IMR-90 (cell line): ENCODE measurements around the gene MTFR2. TPM values are rescaled to one million over a fixed set of nuclear protein-coding genes. Genes with fewer than 3 reads are reported as not detected.
A peak's percentile ranks its signal among the peaks of the same experiment; 100 is the strongest.

ENCODE experiments used
- ATAC-seq: fragments of 200-7000 bp; cut with Tn5 transposase; 2 replicates; pipeline ENCODE4 v1.9.1; 2020; ENCODE audit warnings: low read depth, mild to moderate bottlenecking, moderate library complexity
- BruUV-seq: library from RNA; stranded (reverse); fragments of 400-500 nt; replicated peaks from 2 replicates; lab custom pipeline; 2021; lab: Mats Ljungman, UMichigan
- CTCF ChIA-PET: fragments of 300-600 bp; formaldehyde crosslinking; extraction: SDS; loops from one replicate; lab custom pipeline; 2021; ENCODE audit warnings: antibody characterized with exemption; lab: Yijun Ruan, JAX
- POLR2A ChIA-PET: fragments of 300-600 bp; sonication (Branson Sonifier 250); formaldehyde crosslinking; loops from one replicate; lab custom pipeline; 2022; ENCODE audit warnings: antibody characterized with exemption; ENCODE audit not compliant: unreplicated experiment; lab: Charles Lee
- DNase-seq: peaks from one replicate; pipeline ENCODE4 v3.0.0; 2013
- H2AFZ ChIP-seq: replicated peaks from 2 replicates; pipeline ENCODE3; 2013; ENCODE audit warnings: low read length, mild to moderate bottlenecking; ENCODE audit not compliant: poor library complexity
- H2AK5ac ChIP-seq: 2 replicates; pipeline ENCODE4 v1.6.1; 2013; ENCODE audit warnings: low read depth, low read length, inconsistent platforms
- H2AK9ac ChIP-seq: replicated peaks from 2 replicates; pipeline ENCODE3; 2013; ENCODE audit warnings: mild to moderate bottlenecking, low read depth, low read length, moderate library complexity; ENCODE audit not compliant: poor library complexity
- H2BK120ac ChIP-seq: 2 replicates; pipeline ENCODE4 v1.6.1; 2013; ENCODE audit warnings: low read depth, low read length, inconsistent platforms
- H2BK15ac ChIP-seq: 3 replicates; pipeline ENCODE4 v1.6.1; 2013; ENCODE audit warnings: low read depth, low read length, inconsistent platforms
- H2BK20ac ChIP-seq: 2 replicates; pipeline ENCODE4 v1.6.1; 2013; ENCODE audit warnings: low read depth, mild to moderate bottlenecking, inconsistent platforms, low read length, moderate library complexity
- H2BK5ac ChIP-seq: 2 replicates; pipeline ENCODE4 v1.6.1; 2013; ENCODE audit warnings: mild to moderate bottlenecking, low read depth, low read length, inconsistent platforms; ENCODE audit not compliant: poor library complexity, severe bottlenecking
- H3K14ac ChIP-seq: replicated peaks from 2 replicates; pipeline ENCODE4 v1.6.1; 2013; ENCODE audit warnings: low read depth, low read length, inconsistent platforms
- H3K18ac ChIP-seq: 2 replicates; pipeline ENCODE4 v1.6.1; 2013; ENCODE audit warnings: low read depth, low read length, control low read depth
- H3K23ac ChIP-seq: 2 replicates; pipeline ENCODE4 v1.6.1; 2013; ENCODE audit warnings: low read depth, low read length, inconsistent platforms
- H3K27ac ChIP-seq: 2 replicates; pipeline ENCODE4 v1.5.1; 2013; ENCODE audit warnings: mild to moderate bottlenecking, control low read depth, low read length; ENCODE audit not compliant: insufficient read depth
- H3K27me3 ChIP-seq: 2 replicates; pipeline ENCODE4 v1.6.1; 2013; ENCODE audit warnings: low read length; ENCODE audit not compliant: control insufficient read depth, insufficient read depth
- H3K36me3 ChIP-seq: 2 replicates; pipeline ENCODE4 v1.6.1; 2013; ENCODE audit warnings: low read length, mixed read lengths; ENCODE audit not compliant: control insufficient read depth, insufficient read depth
- H3K4ac ChIP-seq: 2 replicates; pipeline ENCODE4 v1.6.1; 2013; ENCODE audit warnings: low read depth, low read length, inconsistent platforms
- H3K4me1 ChIP-seq: 2 replicates; pipeline ENCODE4 v1.6.1; 2013; ENCODE audit warnings: low read length, mixed read lengths; ENCODE audit not compliant: control insufficient read depth, insufficient read depth
- H3K4me2 ChIP-seq: 2 replicates; pipeline ENCODE4 v1.6.1; 2013; ENCODE audit warnings: low read depth, mild to moderate bottlenecking, control low read depth, low read length, moderate library complexity
- H3K4me3 ChIP-seq: 2 replicates; pipeline ENCODE4 v1.5.1; 2013; ENCODE audit warnings: low read depth, mild to moderate bottlenecking, control low read depth, low read length, moderate library complexity; ENCODE audit not compliant: insufficient read depth
- H3K56ac ChIP-seq: 2 replicates; pipeline ENCODE4 v1.6.1; 2013; ENCODE audit warnings: low read length, inconsistent platforms; ENCODE audit not compliant: insufficient read depth; ENCODE audit errors: extremely low read depth
- H3K79me1 ChIP-seq, 2 experiments: 2 replicates each; pipeline ENCODE4 v1.6.1; 2013; ENCODE audit warnings: low read length in 2 of 2, inconsistent platforms in 1 of 2, low read depth in 1 of 2
- H3K9ac ChIP-seq: 2 replicates; pipeline ENCODE4 v1.6.1; 2013; ENCODE audit warnings: low read depth, low read length, control low read depth
- H3K9me1 ChIP-seq: 2 replicates; pipeline ENCODE4 v1.6.1; 2013; ENCODE audit warnings: low read length, inconsistent platforms; ENCODE audit not compliant: insufficient read depth
- H3K9me3 ChIP-seq: 2 replicates; pipeline ENCODE4 v1.6.1; 2013; ENCODE audit warnings: low read length; ENCODE audit not compliant: control insufficient read depth, insufficient read depth
- H4K20me1 ChIP-seq: 2 replicates; pipeline ENCODE4 v1.6.1; 2013; ENCODE audit warnings: low read length, inconsistent platforms; ENCODE audit not compliant: insufficient read depth
- H4K5ac ChIP-seq: 2 replicates; pipeline ENCODE4 v1.6.1; 2013; ENCODE audit warnings: mild to moderate bottlenecking, low read depth, low read length, control low read depth
- H4K8ac ChIP-seq, 2 experiments: 2 replicates each; pipeline ENCODE4 v1.6.1; 2013; ENCODE audit warnings: low read depth in 2 of 2, low read length in 2 of 2, control low read depth in 1 of 2, inconsistent platforms in 1 of 2
- H4K91ac ChIP-seq: 2 replicates; pipeline ENCODE4 v1.6.1; 2013; ENCODE audit warnings: low read depth, low read length, inconsistent platforms; ENCODE audit not compliant: insufficient read depth
- BHLHE40 ChIP-seq: fragments of 150-350 bp; IDR thresholded peaks from 2 replicates; pipeline ENCODE4 v1.6.1; 2016; ENCODE audit warnings: mild to moderate bottlenecking, low read depth, low read length
- CEBPB ChIP-seq: IDR thresholded peaks from 2 replicates; pipeline ENCODE4 v1.6.1; 2012; ENCODE audit warnings: low read depth, low read length, improper control_type of control experiment
- CHD1 ChIP-seq: IDR thresholded peaks from 2 replicates; pipeline ENCODE4 v1.6.1; 2012; ENCODE audit warnings: low read depth, low read length, improper control_type of control experiment
- FOS ChIP-seq: fragments of 150-350 bp; IDR thresholded peaks from 2 replicates; pipeline ENCODE4 v1.6.1; 2016; ENCODE audit warnings: low read depth, low read length
- MAFK ChIP-seq: IDR thresholded peaks from 2 replicates; pipeline ENCODE4 v1.6.1; 2012; ENCODE audit warnings: low read depth, low read length, improper control_type of control experiment
- MAZ ChIP-seq: IDR thresholded peaks from 2 replicates; pipeline ENCODE4 v1.6.1; 2012; ENCODE audit warnings: low read depth, mild to moderate bottlenecking, low read length, improper control_type of control experiment, moderate library complexity, borderline replicate concordance
- MXI1 ChIP-seq: IDR thresholded peaks from 2 replicates; pipeline ENCODE4 v1.6.1; 2012; ENCODE audit warnings: low read depth, mild to moderate bottlenecking, low read length, moderate library complexity, borderline replicate concordance
- NFE2L2 ChIP-seq: fragments of 150-350 bp; IDR thresholded peaks from 2 replicates; pipeline ENCODE4 v1.6.1; 2016; ENCODE audit warnings: low read depth, mild to moderate bottlenecking, low read length
- POLR2A ChIP-seq: IDR thresholded peaks from 2 replicates; pipeline ENCODE4 v1.6.1; 2012; ENCODE audit warnings: mild to moderate bottlenecking, low read depth, low read length
- RAD21 ChIP-seq: IDR thresholded peaks from 2 replicates; pipeline ENCODE4 v1.6.1; 2012; ENCODE audit warnings: low read length, improper control_type of control experiment
- RCOR1 ChIP-seq: IDR thresholded peaks from 2 replicates; pipeline ENCODE4 v1.6.1; 2012; ENCODE audit warnings: mild to moderate bottlenecking, low read length, improper control_type of control experiment; ENCODE audit not compliant: insufficient replicate concordance
- RFX5 ChIP-seq: IDR thresholded peaks from 2 replicates; pipeline ENCODE4 v1.8.0; 2012; ENCODE audit warnings: low read depth, mild to moderate bottlenecking, low read length, moderate library complexity
- SMC3 ChIP-seq: fragments of 150-350 bp; IDR thresholded peaks from 2 replicates; pipeline ENCODE4 v1.6.1; 2016; ENCODE audit warnings: low read depth, mild to moderate bottlenecking, antibody characterized with exemption, low read length, moderate library complexity
- dilution Hi-C: fragments of 300-500 bp; cut with HindIII; formaldehyde crosslinking; loops from one replicate; pipeline ENCODE4 v1.14.3; 2018; ENCODE audit warnings: low sequenced_read_pairs; ENCODE audit not compliant: unreplicated experiment
- in situ Hi-C: fragments of 300-500 bp; cut with MboI; formaldehyde crosslinking; loops from 3 replicates; pipeline ENCODE4 v1.14.3; 2019; ENCODE audit warnings: low sequenced_read_pairs, inconsistent platforms, mixed read lengths
- intact Hi-C: fragments of 100-400 bp; cut with micrococcal nuclease; formaldehyde crosslinking; loops from 2 replicates; pipeline ENCODE4 v1.10.0; 2022
- polyA plus RNA-seq, 3 experiments: library from polyadenylated mRNA; depleted of rRNA; stranded (reverse); fragments of >200 nt; gene quantifications; 2 replicates each; pipeline ENCODE4 v1.2.3, GENCODE V29; 2012; ENCODE audit warnings: low replicate concordance in 1 of 3
- total RNA-seq: library from RNA; depleted of rRNA; stranded (reverse); fragments of >200 nt; gene quantifications from 2 replicates; pipeline ENCODE4 v1.2.3, GENCODE V29; 2012
- TF ChIP-seq, protein P1 (sequence below): conservative IDR thresholded peaks from 2 replicates; pipeline ENCODE4 v1.5.1; 2012; ENCODE audit warnings: mild to moderate bottlenecking, low read depth, low read length, improper control_type of control experiment
- TF ChIP-seq, protein P2 (sequence below): fragments of 150-350 bp; IDR thresholded peaks from 2 replicates; pipeline ENCODE4 v1.6.1; 2017; ENCODE audit warnings: mild to moderate bottlenecking, antibody characterized with exemption, low read length, low read depth
- TF ChIP-seq, protein P3 (sequence below): fragments of 150-350 bp; IDR thresholded peaks from 2 replicates; pipeline ENCODE4 v1.6.1; 2016; ENCODE audit warnings: low read depth, mild to moderate bottlenecking, low read length, moderate library complexity, borderline replicate concordance

Gene MTFR2
- total and polyA plus RNA-seq, 2 of the 4 experiments (the other 2 are of a cell fraction) = 0.72 to 7.2 TPM

- dilution Hi-C loops (no loop called here), intact Hi-C loops (no loop called here), in situ Hi-C loops (no loop called here)
- Histone ChIP-seq H3K36me3 (no peaks in the 10 kb centered on the region), H4K8ac (no peak overlapping the region), H3K56ac (no peak overlapping the region), H2BK120ac (no peak overlapping the region), H3K4me3 (no peak overlapping the region), H3K4ac (no peak overlapping the region), H2AK9ac (no peak overlapping the region), H4K5ac (no peak overlapping the region), H2BK20ac (no peak overlapping the region), H2AK5ac (no peak overlapping the region), H3K27ac (no peak overlapping the region), H3K9me3 (no peaks in the 10 kb centered on the region), H3K18ac (no peak overlapping the region), H2AFZ (no peak overlapping the region), H3K27me3 (no peaks in the 10 kb centered on the region), H3K23ac (no peak overlapping the region; the same call in 1 of the 2 replicates), H4K20me1 (no peaks in the 10 kb centered on the region), H3K79me1 (no peaks in the 10 kb centered on the region), H2BK5ac (no peak overlapping the region), H4K91ac (peak overlapping the region; percentile 8; the same call in 1 of the 2 replicates), H2BK15ac (no peak overlapping the region), H3K9me1 (no peaks in the 10 kb centered on the region), H3K4me2 (no peak overlapping the region), H3K4me1 (peaks cover 2% of the 10 kb centered on the region; the same call in 1 of the 2 replicates), H3K14ac (no peak overlapping the region), H3K9ac (no peak overlapping the region)
- ATAC-seq (no peak), DNase-seq (no peak)
- TF ChIP-seq RAD21 (no peak), SMC3 (no peak), BHLHE40 (no peak), CHD1 (no peak), CEBPB (no peak), RCOR1 (no peak), MXI1 (no peak), FOS (no peak), RFX5 (no peak), MAFK (no peak), POLR2A (no peak), MAZ (no peak), NFE2L2 (no peak)
- TF ChIP-seq, protein P1, sequence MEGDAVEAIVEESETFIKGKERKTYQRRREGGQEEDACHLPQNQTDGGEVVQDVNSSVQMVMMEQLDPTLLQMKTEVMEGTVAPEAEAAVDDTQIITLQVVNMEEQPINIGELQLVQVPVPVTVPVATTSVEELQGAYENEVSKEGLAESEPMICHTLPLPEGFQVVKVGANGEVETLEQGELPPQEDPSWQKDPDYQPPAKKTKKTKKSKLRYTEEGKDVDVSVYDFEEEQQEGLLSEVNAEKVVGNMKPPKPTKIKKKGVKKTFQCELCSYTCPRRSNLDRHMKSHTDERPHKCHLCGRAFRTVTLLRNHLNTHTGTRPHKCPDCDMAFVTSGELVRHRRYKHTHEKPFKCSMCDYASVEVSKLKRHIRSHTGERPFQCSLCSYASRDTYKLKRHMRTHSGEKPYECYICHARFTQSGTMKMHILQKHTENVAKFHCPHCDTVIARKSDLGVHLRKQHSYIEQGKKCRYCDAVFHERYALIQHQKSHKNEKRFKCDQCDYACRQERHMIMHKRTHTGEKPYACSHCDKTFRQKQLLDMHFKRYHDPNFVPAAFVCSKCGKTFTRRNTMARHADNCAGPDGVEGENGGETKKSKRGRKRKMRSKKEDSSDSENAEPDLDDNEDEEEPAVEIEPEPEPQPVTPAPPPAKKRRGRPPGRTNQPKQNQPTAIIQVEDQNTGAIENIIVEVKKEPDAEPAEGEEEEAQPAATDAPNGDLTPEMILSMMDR = no peak
- TF ChIP-seq, protein P2, sequence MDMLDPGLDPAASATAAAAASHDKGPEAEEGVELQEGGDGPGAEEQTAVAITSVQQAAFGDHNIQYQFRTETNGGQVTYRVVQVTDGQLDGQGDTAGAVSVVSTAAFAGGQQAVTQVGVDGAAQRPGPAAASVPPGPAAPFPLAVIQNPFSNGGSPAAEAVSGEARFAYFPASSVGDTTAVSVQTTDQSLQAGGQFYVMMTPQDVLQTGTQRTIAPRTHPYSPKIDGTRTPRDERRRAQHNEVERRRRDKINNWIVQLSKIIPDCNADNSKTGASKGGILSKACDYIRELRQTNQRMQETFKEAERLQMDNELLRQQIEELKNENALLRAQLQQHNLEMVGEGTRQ = no peak
- TF ChIP-seq, protein P3, sequence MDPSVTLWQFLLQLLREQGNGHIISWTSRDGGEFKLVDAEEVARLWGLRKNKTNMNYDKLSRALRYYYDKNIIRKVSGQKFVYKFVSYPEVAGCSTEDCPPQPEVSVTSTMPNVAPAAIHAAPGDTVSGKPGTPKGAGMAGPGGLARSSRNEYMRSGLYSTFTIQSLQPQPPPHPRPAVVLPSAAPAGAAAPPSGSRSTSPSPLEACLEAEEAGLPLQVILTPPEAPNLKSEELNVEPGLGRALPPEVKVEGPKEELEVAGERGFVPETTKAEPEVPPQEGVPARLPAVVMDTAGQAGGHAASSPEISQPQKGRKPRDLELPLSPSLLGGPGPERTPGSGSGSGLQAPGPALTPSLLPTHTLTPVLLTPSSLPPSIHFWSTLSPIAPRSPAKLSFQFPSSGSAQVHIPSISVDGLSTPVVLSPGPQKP = no peak
- no TSS peak for BruUV-seq
- ChIA-PET POLR2A (no interaction called here), CTCF (no interaction called here)
These were observed 36.3 kb downstream of the MTFR2 start for GRCh38 chr6:136213853-136214252.
